ENCODE measurements around the gene EID3. TPM values are rescaled to one million over a fixed set of nuclear protein-coding genes. Genes with fewer than 3 reads are reported as not detected.

The EID3 gene
- total and polyA plus RNA-seq, 2 experiments from 2014 or later = 3.3 to 3.4 TPM

DNA sequence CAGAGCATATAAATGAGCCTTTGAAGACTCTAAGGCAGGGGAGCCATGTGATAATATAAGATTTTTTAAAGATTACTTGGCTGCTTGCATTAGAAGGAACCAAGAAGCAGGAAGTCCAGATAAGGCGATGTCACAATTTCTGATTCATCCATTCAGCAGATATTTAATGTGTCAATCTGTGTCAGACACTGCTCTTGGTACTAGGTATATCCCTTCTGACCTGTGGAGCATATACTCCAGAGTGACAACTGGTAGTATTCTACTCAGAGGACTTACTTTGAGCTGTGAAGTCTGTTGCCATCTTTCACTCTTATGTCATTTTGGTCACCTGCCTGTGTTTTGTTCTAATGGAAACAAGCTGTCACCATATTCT lies 10.7 kb downstream of the EID3 start (continued):
- TF ChIP-seq, protein P1, sequence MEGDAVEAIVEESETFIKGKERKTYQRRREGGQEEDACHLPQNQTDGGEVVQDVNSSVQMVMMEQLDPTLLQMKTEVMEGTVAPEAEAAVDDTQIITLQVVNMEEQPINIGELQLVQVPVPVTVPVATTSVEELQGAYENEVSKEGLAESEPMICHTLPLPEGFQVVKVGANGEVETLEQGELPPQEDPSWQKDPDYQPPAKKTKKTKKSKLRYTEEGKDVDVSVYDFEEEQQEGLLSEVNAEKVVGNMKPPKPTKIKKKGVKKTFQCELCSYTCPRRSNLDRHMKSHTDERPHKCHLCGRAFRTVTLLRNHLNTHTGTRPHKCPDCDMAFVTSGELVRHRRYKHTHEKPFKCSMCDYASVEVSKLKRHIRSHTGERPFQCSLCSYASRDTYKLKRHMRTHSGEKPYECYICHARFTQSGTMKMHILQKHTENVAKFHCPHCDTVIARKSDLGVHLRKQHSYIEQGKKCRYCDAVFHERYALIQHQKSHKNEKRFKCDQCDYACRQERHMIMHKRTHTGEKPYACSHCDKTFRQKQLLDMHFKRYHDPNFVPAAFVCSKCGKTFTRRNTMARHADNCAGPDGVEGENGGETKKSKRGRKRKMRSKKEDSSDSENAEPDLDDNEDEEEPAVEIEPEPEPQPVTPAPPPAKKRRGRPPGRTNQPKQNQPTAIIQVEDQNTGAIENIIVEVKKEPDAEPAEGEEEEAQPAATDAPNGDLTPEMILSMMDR (conservative IDR thresholded peaks at IDR 0.05; ENCODE audit: low read depth in 2 of 2) = no peak
- TF ChIP-seq NANOG (IDR thresholded peaks at IDR 0.05; ENCODE audit: borderline replicate concordance) = no peak
- no peak for TF ChIP-seq ZNF331 (CRISPR knock-in tag; IDR thresholded peaks at IDR 0.05; ENCODE audit: low read depth)
- TF ChIP-seq, protein P2, sequence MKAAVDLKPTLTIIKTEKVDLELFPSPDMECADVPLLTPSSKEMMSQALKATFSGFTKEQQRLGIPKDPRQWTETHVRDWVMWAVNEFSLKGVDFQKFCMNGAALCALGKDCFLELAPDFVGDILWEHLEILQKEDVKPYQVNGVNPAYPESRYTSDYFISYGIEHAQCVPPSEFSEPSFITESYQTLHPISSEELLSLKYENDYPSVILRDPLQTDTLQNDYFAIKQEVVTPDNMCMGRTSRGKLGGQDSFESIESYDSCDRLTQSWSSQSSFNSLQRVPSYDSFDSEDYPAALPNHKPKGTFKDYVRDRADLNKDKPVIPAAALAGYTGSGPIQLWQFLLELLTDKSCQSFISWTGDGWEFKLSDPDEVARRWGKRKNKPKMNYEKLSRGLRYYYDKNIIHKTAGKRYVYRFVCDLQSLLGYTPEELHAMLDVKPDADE (IDR thresholded peaks at IDR 0.05) = no peak

DNA sequence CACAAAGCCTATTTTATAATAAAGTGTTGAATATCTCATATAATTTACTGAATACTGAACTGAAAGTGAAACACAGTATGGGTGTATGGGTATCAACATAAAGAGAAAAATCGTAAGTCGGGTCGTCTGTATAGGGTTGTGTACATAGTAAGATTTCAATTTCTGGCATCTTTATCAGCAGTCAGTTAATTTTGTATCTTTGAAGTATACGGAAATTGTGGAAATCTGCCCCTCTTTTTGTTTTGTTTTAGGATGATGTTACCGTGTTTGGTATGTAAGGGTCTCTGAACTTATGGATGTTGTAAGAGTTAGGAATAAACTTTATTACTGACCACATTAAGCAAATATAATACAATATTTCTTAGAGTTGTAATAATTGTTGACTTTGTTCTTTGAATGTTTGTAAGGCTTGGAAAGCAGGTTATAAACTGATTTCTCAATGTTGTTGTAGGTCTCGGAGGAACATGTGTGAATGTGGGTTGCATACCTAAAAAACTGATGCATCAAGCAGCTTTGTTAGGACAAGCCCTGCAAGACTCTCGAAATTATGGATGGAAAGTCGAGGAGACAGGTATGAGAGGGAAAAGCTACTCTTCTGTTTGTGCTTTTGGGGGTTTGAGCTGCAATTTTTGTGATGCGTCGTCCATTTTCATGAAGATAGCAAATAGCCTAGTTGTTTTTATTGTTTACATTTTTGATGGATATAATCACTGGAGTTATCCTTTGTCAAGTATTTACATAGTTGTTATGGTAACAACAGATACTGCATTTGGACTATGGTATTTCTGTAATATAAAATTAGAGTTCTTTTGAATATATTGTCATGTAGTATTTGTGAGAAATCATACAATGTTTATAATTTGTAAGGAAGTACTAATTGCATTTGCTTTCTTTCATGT lies 12.0 kb downstream of the EID3 start:
- H3K36me3 ChIP-seq (ENCODE audit: insufficient read depth) = peaks cover 70% of the 10 kb centered on the region
- H3K27me3 ChIP-seq (ENCODE audit: insufficient read depth) = no peaks in the 10 kb centered on the region
- H2AFZ ChIP-seq = no peak overlapping the region
- ATAC-seq (no peak), DNase-seq (ENCODE audit: low spot score) (no peak)
- peaks cover 15% of the 10 kb centered on the region for H4K20me1 ChIP-seq (replicated peaks; ENCODE audit: insufficient read depth)
- no peak overlapping the region for H3K4me3 ChIP-seq
- Mint-ChIP-seq H3K27me3 (ENCODE audit: insufficient read depth, low read depth, poor library complexity) (no peaks in the 10 kb centered on the region), H3K36me3 (ENCODE audit: low read depth) (peaks cover 88% of the 10 kb centered on the region), H3K4me1 (no peaks in the 10 kb centered on the region), H3K9me3 (no peaks in the 10 kb centered on the region), H3K4me3 (no peak overlapping the region), H3K27ac (no peak overlapping the region)
- H3K4me1 ChIP-seq (ENCODE audit: insufficient read depth) = no peaks in the 10 kb centered on the region
- no peaks in the 10 kb centered on the region for H3K9me2 ChIP-seq (ENCODE audit: insufficient read depth)
- H3K79me2 ChIP-seq (replicated peaks; ENCODE audit: insufficient read depth) = peaks cover 16% of the 10 kb centered on the region; the same call in 1 of the 2 replicates
- no peak overlapping the region for H3K27ac ChIP-seq (ENCODE audit: low read depth)
- no peak overlapping the region for H3K4me2 ChIP-seq
- TF ChIP-seq EZH2phosphoT487 (IDR thresholded peaks at IDR 0.05; ENCODE audit: unreplicated experiment) (no peak), ZNF114 (CRISPR knock-in tag; IDR thresholded peaks at IDR 0.05) (no peak), NANOG (IDR thresholded peaks at IDR 0.05; ENCODE audit: borderline replicate concordance) (no peak), EZH2 (IDR thresholded peaks at IDR 0.05; ENCODE audit: low read depth, unreplicated experiment) (no peak)
- TF ChIP-seq, protein P1 (conservative IDR thresholded peaks at IDR 0.05; ENCODE audit: low read depth in 2 of 2) = no peak
- TF ChIP-seq, protein P2 (IDR thresholded peaks at IDR 0.05) = no peak
- no peaks in the 10 kb centered on the region for H3F3A ChIP-seq (replicated peaks; ENCODE audit: low read depth)

Data from GM23338 (cell line).